Measurements from ENCODE around the gene CHPF2. TPM values are rescaled to one million over a fixed set of nuclear protein-coding genes. Genes with fewer than 3 reads are reported as not detected.

Gene CHPF2
- polyA plus RNA-seq, 3 donors = 34.4 to 38.0 (median 36.0) TPM

DNA sequence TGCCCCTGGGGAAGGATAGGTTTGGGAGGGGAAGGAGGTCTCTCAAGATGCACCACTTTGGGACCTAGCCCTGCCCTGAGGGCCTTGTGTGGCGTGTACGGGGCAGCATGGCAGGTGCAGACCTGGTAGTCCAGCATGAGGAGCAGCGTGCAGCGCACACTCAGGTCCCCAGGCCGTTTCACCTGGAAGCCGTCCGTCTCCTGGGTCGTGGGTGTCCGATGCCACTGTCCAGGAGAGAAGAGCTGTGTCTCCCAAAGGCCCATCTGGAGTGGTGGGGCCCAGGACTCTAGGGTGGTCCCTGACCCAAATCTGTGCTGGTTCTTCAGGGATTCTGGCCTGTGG lies 9.4 kb downstream of the CHPF2 start:
- WGBS (ENCODE audit: insufficient coverage) = 94% methylated on average over 9 of the region's 9 CpGs
- H3K27ac Mint-ChIP-seq = no peak overlapping the region
- intact Hi-C loops (cut with micrococcal nuclease) = loop anchor here in 1 of 2 donors (2.0 kb wide), 1 partner anchor 15 kb away; the partner anchor contains the start of gene ABCF2

DNA sequence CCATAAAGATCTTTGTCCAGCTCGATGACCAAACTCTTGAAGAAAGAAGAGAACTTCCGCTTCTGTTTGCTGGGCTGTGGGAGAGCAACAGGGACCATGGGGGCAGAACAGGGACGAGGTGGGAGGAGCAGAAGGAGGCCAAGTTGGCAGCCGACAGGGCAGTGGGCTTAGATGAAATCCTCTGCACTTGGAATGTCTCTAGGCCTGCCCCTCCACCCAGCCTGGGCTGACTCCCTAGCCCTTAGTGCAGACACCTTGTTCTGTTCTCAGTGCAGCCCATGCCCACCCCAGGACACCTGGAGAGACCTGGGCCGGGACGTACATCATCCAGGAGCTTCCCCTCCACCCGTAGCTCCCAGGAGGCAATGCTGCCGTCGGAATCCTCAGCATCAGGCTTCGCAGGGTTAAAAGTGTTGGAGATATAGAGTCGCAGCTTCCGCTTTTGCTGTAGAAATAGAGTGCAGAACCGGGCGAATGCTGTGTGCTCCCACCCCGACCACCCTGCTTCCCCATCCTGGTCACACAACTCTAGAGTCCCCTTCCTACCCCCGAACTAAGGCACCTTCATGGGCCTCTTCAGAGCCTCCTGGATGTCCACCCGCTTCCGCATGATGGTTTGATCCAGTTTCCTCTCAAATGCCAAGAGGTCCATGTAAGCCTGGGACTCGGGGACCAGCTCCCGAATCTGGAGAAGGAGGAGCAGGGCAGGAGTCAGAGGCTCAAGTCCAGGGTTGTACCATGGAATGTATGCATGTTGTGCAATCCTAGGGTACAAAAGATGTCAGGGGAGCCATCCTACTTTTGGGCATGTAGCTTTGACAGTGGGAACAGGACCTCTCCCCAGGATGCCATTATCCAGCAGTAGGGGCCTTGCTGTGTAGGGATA lies 10.1 kb downstream of the CHPF2 start:
- Histone ChIP-seq H3K36me3 (replicated peaks in 1 of 2; ENCODE audit: control insufficient read depth in 1 of 2, insufficient read depth in 2 of 2, low read length in 2 of 2) (peaks cover 44 to 45% of the 10 kb centered on the region in 2 donors), H3K79me2 (ENCODE audit: insufficient read depth, low read length) (no peaks in the 10 kb centered on the region), H3K27ac (ENCODE audit: low read depth in 1 of 2, low read length in 2 of 2) (no peak overlapping the region), H3K9ac (ENCODE audit: insufficient read depth, low read length, poor library complexity, severe bottlenecking) (no peak overlapping the region), H2AFZ (ENCODE audit: insufficient read depth, low read depth, low read length, poor library complexity, severe bottlenecking) (no peak overlapping the region), H3K9me3 (replicated peaks in 1 of 2; ENCODE audit: control insufficient read depth in 1 of 2, insufficient read depth in 1 of 2, low read length in 2 of 2) (peaks cover 0 to 6% of the 10 kb centered on the region in 2 donors), H3K27me3 (ENCODE audit: control insufficient read depth in 2 of 2, insufficient read depth in 2 of 2, low read length in 2 of 2) (peaks cover 25 to 35% of the 10 kb centered on the region in 2 donors), H3K4me2 (replicated peaks; ENCODE audit: extremely low read depth, low read length, poor library complexity, severe bottlenecking) (peak overlapping the region; percentile 66), H4K20me1 (ENCODE audit: insufficient read depth, low read length) (peaks cover 99% of the 10 kb centered on the region), H3K4me3 (replicated peaks in 1 of 3; ENCODE audit: low read depth in 2 of 3, low read length in 3 of 3) (peak overlapping the region in 1 of 3 experiments; percentile 62), H3K4me1 (ENCODE audit: control insufficient read depth in 1 of 2, insufficient read depth in 2 of 2, low read length in 2 of 2) (peaks cover 28 to 38% of the 10 kb centered on the region in 2 donors)
- intact Hi-C loops (cut with micrococcal nuclease) = loop anchor here in 1 of 2 donors (2.0 kb wide), 1 partner anchor 16 kb away; the partner anchor contains the start of gene ABCF2
- no peak for DNase-seq
- peaks cover 28 to 50% (median 44%) of the 10 kb centered on the region in 3 donors for H3K27me3 Mint-ChIP-seq (ENCODE audit: low read depth in 3 of 3)
- WGBS (ENCODE audit: insufficient coverage) = 72% methylated on average over 12 of the region's 20 CpGs
- peaks cover 39% of the 10 kb centered on the region for H3K4me1 Mint-ChIP-seq
- H3K9me3 Mint-ChIP-seq = peaks cover 0 to 11% (median 0%) of the 10 kb centered on the region in 7 donors
- H3K27ac Mint-ChIP-seq = peak overlapping the region in 3 of 7 donors; percentile 24 to 73 (median 58)
- peaks cover 49 to 64% of the 10 kb centered on the region in 2 donors for H3K36me3 Mint-ChIP-seq
- TF ChIP-seq, protein P1, sequence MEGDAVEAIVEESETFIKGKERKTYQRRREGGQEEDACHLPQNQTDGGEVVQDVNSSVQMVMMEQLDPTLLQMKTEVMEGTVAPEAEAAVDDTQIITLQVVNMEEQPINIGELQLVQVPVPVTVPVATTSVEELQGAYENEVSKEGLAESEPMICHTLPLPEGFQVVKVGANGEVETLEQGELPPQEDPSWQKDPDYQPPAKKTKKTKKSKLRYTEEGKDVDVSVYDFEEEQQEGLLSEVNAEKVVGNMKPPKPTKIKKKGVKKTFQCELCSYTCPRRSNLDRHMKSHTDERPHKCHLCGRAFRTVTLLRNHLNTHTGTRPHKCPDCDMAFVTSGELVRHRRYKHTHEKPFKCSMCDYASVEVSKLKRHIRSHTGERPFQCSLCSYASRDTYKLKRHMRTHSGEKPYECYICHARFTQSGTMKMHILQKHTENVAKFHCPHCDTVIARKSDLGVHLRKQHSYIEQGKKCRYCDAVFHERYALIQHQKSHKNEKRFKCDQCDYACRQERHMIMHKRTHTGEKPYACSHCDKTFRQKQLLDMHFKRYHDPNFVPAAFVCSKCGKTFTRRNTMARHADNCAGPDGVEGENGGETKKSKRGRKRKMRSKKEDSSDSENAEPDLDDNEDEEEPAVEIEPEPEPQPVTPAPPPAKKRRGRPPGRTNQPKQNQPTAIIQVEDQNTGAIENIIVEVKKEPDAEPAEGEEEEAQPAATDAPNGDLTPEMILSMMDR (IDR thresholded peaks at IDR 0.05) = no peak
- peak overlapping the region in 1 of 2 donors; percentile 90 for H3K4me3 Mint-ChIP-seq

More for the DNA sequence above, 9.4 kb downstream of the CHPF2 start:
- Histone ChIP-seq H4K20me1 (ENCODE audit: insufficient read depth, low read length) (peaks cover 98% of the 10 kb centered on the region), H3K36me3 (replicated peaks in 1 of 2; ENCODE audit: control insufficient read depth in 1 of 2, insufficient read depth in 2 of 2, low read length in 2 of 2) (peaks cover 50 to 52% of the 10 kb centered on the region in 2 donors), H3K9me3 (replicated peaks in 1 of 2; ENCODE audit: control insufficient read depth in 1 of 2, insufficient read depth in 1 of 2, low read length in 2 of 2) (no peaks in the 10 kb centered on the region), H2AFZ (ENCODE audit: insufficient read depth, low read depth, low read length, poor library complexity, severe bottlenecking) (no peak overlapping the region), H3K79me2 (ENCODE audit: insufficient read depth, low read length) (peaks cover 2% of the 10 kb centered on the region), H3K27ac (ENCODE audit: low read depth in 1 of 2, low read length in 2 of 2) (no peak overlapping the region), H3K4me2 (replicated peaks; ENCODE audit: extremely low read depth, low read length, poor library complexity, severe bottlenecking) (no peak overlapping the region), H3K4me1 (ENCODE audit: control insufficient read depth in 1 of 2, insufficient read depth in 2 of 2, low read length in 2 of 2) (peaks cover 28 to 38% of the 10 kb centered on the region in 2 donors), H3K9ac (ENCODE audit: insufficient read depth, low read length, poor library complexity, severe bottlenecking) (no peak overlapping the region), H3K27me3 (ENCODE audit: control insufficient read depth in 2 of 2, insufficient read depth in 2 of 2, low read length in 2 of 2) (peaks cover 18 to 28% of the 10 kb centered on the region in 2 donors), H3K4me3 (replicated peaks in 1 of 3; ENCODE audit: low read depth in 2 of 3, low read length in 3 of 3) (no peak overlapping the region)
- peaks cover 37% of the 10 kb centered on the region for H3K4me1 Mint-ChIP-seq
- no peak for DNase-seq
- H3K27me3 Mint-ChIP-seq (ENCODE audit: low read depth in 3 of 3) = peaks cover 21 to 43% (median 37%) of the 10 kb centered on the region in 3 donors
- TF ChIP-seq, protein P1 (IDR thresholded peaks at IDR 0.05) = no peak
- no peak overlapping the region for H3K4me3 Mint-ChIP-seq
- H3K9me3 Mint-ChIP-seq = peaks cover 0 to 11% (median 0%) of the 10 kb centered on the region in 7 donors
- H3K36me3 Mint-ChIP-seq = peaks cover 53 to 68% of the 10 kb centered on the region in 2 donors

Measured in CD14-positive monocyte (primary cell).